Sigmoid colon (tissue), 4 donors: ENCODE measurements around the gene SLC22A1.

Experiments used
- EP300 ChIP-seq, 4 donors: sonication (generic); formaldehyde crosslinking; IDR thresholded peaks; one replicate each; pipeline ENCODE4 v1.6.1; 2017; ENCODE audit warnings: antibody characterized with exemption in 4 of 4
- POLR2AphosphoS5 ChIP-seq, 4 donors: sonication (generic); formaldehyde crosslinking; IDR thresholded peaks; one replicate each; pipeline ENCODE4 v1.6.1; 2017; ENCODE audit warnings: antibody characterized with exemption in 4 of 4
- TF ChIP-seq, protein P1 (sequence below), 4 experiments: fragments of 450-650 bp in 3 of 4; fragments of 200-600 bp in 1 of 4; IDR thresholded peaks; one replicate each; pipeline ENCODE4 v1.5.1; 2016 to 2019; ENCODE audit warnings: antibody characterized with exemption in 4 of 4, mild to moderate bottlenecking in 3 of 4, moderate library complexity in 2 of 4

DNA sequence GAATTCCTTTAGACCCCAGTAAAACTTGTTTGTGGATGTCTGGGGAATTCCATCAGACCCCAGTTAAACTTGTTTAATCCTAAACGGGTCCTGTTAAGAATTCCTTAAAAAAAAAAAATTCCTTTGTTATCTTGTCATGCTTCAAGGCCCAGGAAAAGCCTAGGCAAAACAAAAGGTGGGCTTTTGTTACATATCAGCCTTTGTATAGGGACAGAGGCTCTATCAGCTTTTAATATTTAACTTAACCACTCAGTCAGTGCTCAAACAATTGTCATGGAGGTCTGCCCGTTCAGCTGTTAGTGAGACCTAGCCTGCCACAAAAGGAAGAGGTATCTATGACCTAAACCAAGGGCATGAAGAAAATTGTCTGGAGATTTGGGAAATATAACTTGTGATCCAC lies 53.1 kb downstream of the SLC22A1 start:
- TF ChIP-seq EP300 (IDR thresholded peaks at IDR 0.05) (no peak), POLR2AphosphoS5 (IDR thresholded peaks at IDR 0.05) (no peak)
- TF ChIP-seq, protein P1, sequence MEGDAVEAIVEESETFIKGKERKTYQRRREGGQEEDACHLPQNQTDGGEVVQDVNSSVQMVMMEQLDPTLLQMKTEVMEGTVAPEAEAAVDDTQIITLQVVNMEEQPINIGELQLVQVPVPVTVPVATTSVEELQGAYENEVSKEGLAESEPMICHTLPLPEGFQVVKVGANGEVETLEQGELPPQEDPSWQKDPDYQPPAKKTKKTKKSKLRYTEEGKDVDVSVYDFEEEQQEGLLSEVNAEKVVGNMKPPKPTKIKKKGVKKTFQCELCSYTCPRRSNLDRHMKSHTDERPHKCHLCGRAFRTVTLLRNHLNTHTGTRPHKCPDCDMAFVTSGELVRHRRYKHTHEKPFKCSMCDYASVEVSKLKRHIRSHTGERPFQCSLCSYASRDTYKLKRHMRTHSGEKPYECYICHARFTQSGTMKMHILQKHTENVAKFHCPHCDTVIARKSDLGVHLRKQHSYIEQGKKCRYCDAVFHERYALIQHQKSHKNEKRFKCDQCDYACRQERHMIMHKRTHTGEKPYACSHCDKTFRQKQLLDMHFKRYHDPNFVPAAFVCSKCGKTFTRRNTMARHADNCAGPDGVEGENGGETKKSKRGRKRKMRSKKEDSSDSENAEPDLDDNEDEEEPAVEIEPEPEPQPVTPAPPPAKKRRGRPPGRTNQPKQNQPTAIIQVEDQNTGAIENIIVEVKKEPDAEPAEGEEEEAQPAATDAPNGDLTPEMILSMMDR (IDR thresholded peaks at IDR 0.05) = no peak
